H9 (cell line): ENCODE measurements around the gene EDDM3A. TPM values are rescaled to one million over a fixed set of nuclear protein-coding genes. Genes with fewer than 3 reads are reported as not detected.

Source experiments
- DNase-seq: peaks from one replicate; pipeline ENCODE4 v3.0.0-alpha.2; 2017
- H2AFZ ChIP-seq: one replicate; pipeline ENCODE4 v1.6.1; 2013; ENCODE audit warnings: mild to moderate bottlenecking, low read length, control low read depth, moderate library complexity
- H2AK5ac ChIP-seq: 2 replicates; pipeline ENCODE4 v1.6.1; 2013; ENCODE audit warnings: low read length, control low read depth, mixed read lengths; ENCODE audit not compliant: insufficient read length
- H2BK120ac ChIP-seq: one replicate; pipeline ENCODE4 v1.6.1; 2013; ENCODE audit warnings: low read depth, mild to moderate bottlenecking, low read length, control low read depth, inconsistent platforms; ENCODE audit not compliant: poor library complexity, severe bottlenecking
- H2BK12ac ChIP-seq: 2 replicates; pipeline ENCODE4 v1.6.1; 2013; ENCODE audit warnings: low read length, control low read depth, mixed read lengths, low read depth; ENCODE audit not compliant: insufficient read length
- H2BK15ac ChIP-seq: 2 replicates; pipeline ENCODE4 v1.6.1; 2013; ENCODE audit warnings: low read depth, low read length, control low read depth
- H2BK20ac ChIP-seq: one replicate; pipeline ENCODE4 v1.6.1; 2013; ENCODE audit warnings: low read depth, mild to moderate bottlenecking, low read length, control low read depth, inconsistent platforms; ENCODE audit not compliant: poor library complexity, severe bottlenecking
- H2BK5ac ChIP-seq: 2 replicates; pipeline ENCODE4 v1.6.1; 2013; ENCODE audit warnings: low read length, control low read depth, mixed read lengths; ENCODE audit not compliant: insufficient read length
- H3K14ac ChIP-seq: 2 replicates; pipeline ENCODE4 v1.6.1; 2013; ENCODE audit warnings: low read length, control low read depth; ENCODE audit not compliant: insufficient read depth
- H3K18ac ChIP-seq: 2 replicates; pipeline ENCODE4 v1.6.1; 2013; ENCODE audit warnings: low read depth, mild to moderate bottlenecking, mixed read lengths, low read length, control low read depth; ENCODE audit not compliant: insufficient read length
- H3K23ac ChIP-seq: 2 replicates; pipeline ENCODE4 v1.6.1; 2013; ENCODE audit warnings: low read length, control low read depth, mixed read lengths, low read depth; ENCODE audit not compliant: insufficient read length
- H3K23me2 ChIP-seq: 2 replicates; pipeline ENCODE4 v1.6.1; 2013; ENCODE audit warnings: low read depth, mild to moderate bottlenecking, mixed read lengths, low read length, control low read depth; ENCODE audit not compliant: insufficient read length, poor library complexity, severe bottlenecking
- H3K27ac ChIP-seq: 2 replicates; pipeline ENCODE4 v1.5.1; 2013; ENCODE audit warnings: low read length, control low read depth, mixed read lengths, low read depth; ENCODE audit not compliant: insufficient read length
- H3K27me3 ChIP-seq: 2 replicates; pipeline ENCODE4 v1.6.1; 2013; ENCODE audit warnings: low read length, control low read depth, inconsistent platforms; ENCODE audit not compliant: insufficient read depth
- H3K4ac ChIP-seq: 2 replicates; pipeline ENCODE4 v1.6.1; 2013; ENCODE audit warnings: low read depth, mild to moderate bottlenecking, control low read depth, inconsistent platforms, low read length, moderate library complexity
- H3K4me1 ChIP-seq: 2 replicates; pipeline ENCODE4 v1.6.1; 2013; ENCODE audit warnings: low read length, control low read depth, inconsistent platforms; ENCODE audit not compliant: insufficient read depth
- H3K4me2 ChIP-seq: 2 replicates; pipeline ENCODE4 v1.6.1; 2013; ENCODE audit warnings: low read length, control low read depth, mixed read lengths; ENCODE audit not compliant: insufficient read length, insufficient read depth
- H3K56ac ChIP-seq: 2 replicates; pipeline ENCODE4 v1.6.1; 2013; ENCODE audit warnings: low read depth, mild to moderate bottlenecking, mixed read lengths, low read length, control low read depth; ENCODE audit not compliant: insufficient read length
- H3K79me1 ChIP-seq: 2 replicates; pipeline ENCODE4 v1.6.1; 2013; ENCODE audit warnings: low read depth, mild to moderate bottlenecking, moderate library complexity, low read length, control low read depth, inconsistent platforms; ENCODE audit not compliant: insufficient read depth, poor library complexity, severe bottlenecking
- H3K79me2 ChIP-seq: 2 replicates; pipeline ENCODE4 v1.6.1; 2013; ENCODE audit warnings: low read length, control low read depth, inconsistent platforms; ENCODE audit not compliant: insufficient read depth
- H3K9ac ChIP-seq: 2 replicates; pipeline ENCODE4 v1.6.1; 2013; ENCODE audit warnings: low read length, control low read depth, mixed read lengths; ENCODE audit not compliant: insufficient read length; ENCODE audit errors: extremely low read depth
- H3K9me3 ChIP-seq: one replicate; pipeline ENCODE4 v1.6.1; 2013; ENCODE audit warnings: low read depth, low read length, inconsistent platforms; ENCODE audit not compliant: control insufficient read depth
- H3T11ph ChIP-seq: one replicate; pipeline ENCODE4 v1.6.1; 2013; ENCODE audit warnings: mild to moderate bottlenecking, low read length, control low read depth, inconsistent platforms
- H4K20me1 ChIP-seq: one replicate; pipeline ENCODE4 v1.6.1; 2013; ENCODE audit not compliant: control insufficient read depth, insufficient read length, insufficient read depth
- H4K5ac ChIP-seq: 2 replicates; pipeline ENCODE4 v1.6.1; 2013; ENCODE audit warnings: low read depth, mild to moderate bottlenecking, mixed read lengths, low read length, control low read depth; ENCODE audit not compliant: insufficient read length
- H4K8ac ChIP-seq: replicated peaks from 2 replicates; pipeline ENCODE4 v1.6.1; 2013; ENCODE audit warnings: low read length, control low read depth, mixed read lengths, low read depth; ENCODE audit not compliant: insufficient read length
- H4K91ac ChIP-seq: 2 replicates; pipeline ENCODE4 v1.6.1; 2013; ENCODE audit warnings: low read depth, mild to moderate bottlenecking, moderate library complexity, mixed read lengths, low read length, control low read depth; ENCODE audit not compliant: insufficient read length
- H3K27ac Mint-ChIP-seq, 3 experiments: 2 replicates in 2 of 3; 3 replicates in 1 of 3; pipeline ENCODE4 v1.8.0; 2020 to 2021; ENCODE audit warnings: mixed read lengths in 3 of 3, mild to moderate bottlenecking in 1 of 3, moderate library complexity in 1 of 3
- H3K27me3 Mint-ChIP-seq: 2 replicates; pipeline ENCODE4 v1.8.0; 2021; ENCODE audit warnings: low read depth, mild to moderate bottlenecking, moderate library complexity, mixed read lengths
- H3K36me3 Mint-ChIP-seq, 3 experiments: 2 replicates in 2 of 3; 3 replicates in 1 of 3; pipeline ENCODE4 v1.8.0; 2020 to 2021; ENCODE audit warnings: low read depth in 3 of 3, mixed read lengths in 3 of 3; ENCODE audit not compliant: insufficient read depth in 1 of 3
- H3K4me1 Mint-ChIP-seq, 2 experiments: 2 replicates each; pipeline ENCODE4 v1.8.0; 2020; ENCODE audit warnings: mixed read lengths in 2 of 2
- H3K4me3 Mint-ChIP-seq, 2 experiments: 2 replicates in 1 of 2; 3 replicates in 1 of 2; pipeline ENCODE4 v1.8.0; 2020 to 2021; ENCODE audit warnings: mild to moderate bottlenecking in 2 of 2, mixed read lengths in 2 of 2, moderate library complexity in 1 of 2
- H3K9me3 Mint-ChIP-seq, 2 experiments: 2 replicates in 1 of 2; 3 replicates in 1 of 2; pipeline ENCODE4 v1.8.0; 2020; ENCODE audit warnings: mild to moderate bottlenecking in 2 of 2, mixed read lengths in 2 of 2, moderate library complexity in 1 of 2
- WGBS: extraction: QIAGEN DNeasy Blood & Tissue Kit; methylation state at CpG from one replicate; pipeline ENCODE4 v1.1.7; 2013; ENCODE audit warnings: missing lambda C conversion rate, low lambda C conversion rate, mixed read lengths; ENCODE audit not compliant: insufficient read length; ENCODE audit errors: extremely low coverage; 5-methylcytosine and 5-hydroxymethylcytosine counted together
- total RNA-seq: library from RNA; stranded (reverse); gene quantifications from 2 replicates; pipeline ENCODE4 v1.2.1, GENCODE V29; 2021
- TF ChIP-seq, protein P1 (sequence below): fragments of 200-600 bp; sonication (generic); conservative IDR thresholded peaks from 3 replicates; pipeline ENCODE4 v1.8.0; 2021; ENCODE audit warnings: antibody characterized with exemption, mild to moderate bottlenecking

EDDM3A gene
- total RNA-seq, 1 experiment from 2014 or later, result not detected

DNA sequence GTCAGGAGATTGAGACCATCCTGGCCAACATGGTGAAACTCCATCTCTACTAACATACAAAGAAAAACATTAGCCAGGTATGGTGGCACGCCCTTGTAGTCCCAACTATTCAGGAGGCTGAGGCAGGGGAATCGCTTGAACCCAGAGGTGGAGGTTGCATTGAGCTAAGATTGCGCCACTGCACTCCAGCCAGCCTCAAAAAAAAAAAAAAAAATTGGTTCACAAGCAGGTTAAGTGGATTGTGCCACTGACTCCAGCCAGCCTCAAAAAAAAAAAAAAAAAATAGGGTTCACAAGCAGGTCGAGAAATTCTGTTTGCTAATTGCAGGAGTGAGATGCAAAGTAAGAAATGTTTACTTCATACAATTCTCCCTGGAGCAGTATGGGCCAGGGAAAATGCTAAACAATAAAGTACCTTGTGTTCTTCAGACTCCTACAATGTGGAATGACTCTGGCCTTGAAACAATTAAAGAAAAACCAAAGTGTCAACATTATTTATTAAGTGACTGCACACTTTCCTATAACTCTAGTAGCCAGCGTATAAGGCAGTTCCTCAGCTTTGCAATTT lies 28.7 kb downstream of the EDDM3A start:
- Mint-ChIP-seq H3K4me1 (peaks cover 55 to 66% of the 10 kb centered on the region in 2 experiments), H3K36me3 (peaks cover 0 to 1% (median 0%) of the 10 kb centered on the region in 3 experiments; a peak in 1 of 7 replicates), H3K27ac (peak overlapping the region; percentile 77 to 99 (median 91)), H3K4me3 (peak overlapping the region; percentile 16 to 52; a peak in 3 of 5 replicates), H3K27me3 (no peaks in the 10 kb centered on the region), H3K9me3 (peaks cover 0 to 3% of the 10 kb centered on the region in 2 experiments; a peak in 2 of 5 replicates)
- no peak overlapping the region for H3K18ac ChIP-seq
- no peaks in the 10 kb centered on the region for H3K9me3 ChIP-seq
- H3K27me3 ChIP-seq, result no peaks in the 10 kb centered on the region
- no peak overlapping the region for H2AK5ac ChIP-seq
- H4K8ac ChIP-seq, result no peak overlapping the region
- H3T11ph ChIP-seq, result no peak overlapping the region
- H3K14ac ChIP-seq, result no peak overlapping the region
- no peak overlapping the region for H3K9ac ChIP-seq
- H4K91ac ChIP-seq, result no peak overlapping the region
- H3K4ac ChIP-seq, result no peak overlapping the region
- no peaks in the 10 kb centered on the region for H3K79me1 ChIP-seq
- H2AFZ ChIP-seq, result no peak overlapping the region
- H3K56ac ChIP-seq, result no peak overlapping the region
- H3K27ac ChIP-seq, result peak overlapping the region; percentile 84
- no CpG with 5 or more reads among the region's 5 CpGs for WGBS
- peak overlapping the region; percentile 62 for H3K4me2 ChIP-seq
- no peak overlapping the region for H2BK120ac ChIP-seq
- H3K4me1 ChIP-seq, result peaks cover 15% of the 10 kb centered on the region
- H4K20me1 ChIP-seq, result no peaks in the 10 kb centered on the region
- H2BK20ac ChIP-seq, result no peak overlapping the region
- no peak overlapping the region for H4K5ac ChIP-seq
- H2BK15ac ChIP-seq, result no peak overlapping the region
- no peak overlapping the region for H2BK12ac ChIP-seq
- H3K79me2 ChIP-seq, result no peaks in the 10 kb centered on the region
- no peaks in the 10 kb centered on the region for H3K23me2 ChIP-seq
- TF ChIP-seq, protein P1, sequence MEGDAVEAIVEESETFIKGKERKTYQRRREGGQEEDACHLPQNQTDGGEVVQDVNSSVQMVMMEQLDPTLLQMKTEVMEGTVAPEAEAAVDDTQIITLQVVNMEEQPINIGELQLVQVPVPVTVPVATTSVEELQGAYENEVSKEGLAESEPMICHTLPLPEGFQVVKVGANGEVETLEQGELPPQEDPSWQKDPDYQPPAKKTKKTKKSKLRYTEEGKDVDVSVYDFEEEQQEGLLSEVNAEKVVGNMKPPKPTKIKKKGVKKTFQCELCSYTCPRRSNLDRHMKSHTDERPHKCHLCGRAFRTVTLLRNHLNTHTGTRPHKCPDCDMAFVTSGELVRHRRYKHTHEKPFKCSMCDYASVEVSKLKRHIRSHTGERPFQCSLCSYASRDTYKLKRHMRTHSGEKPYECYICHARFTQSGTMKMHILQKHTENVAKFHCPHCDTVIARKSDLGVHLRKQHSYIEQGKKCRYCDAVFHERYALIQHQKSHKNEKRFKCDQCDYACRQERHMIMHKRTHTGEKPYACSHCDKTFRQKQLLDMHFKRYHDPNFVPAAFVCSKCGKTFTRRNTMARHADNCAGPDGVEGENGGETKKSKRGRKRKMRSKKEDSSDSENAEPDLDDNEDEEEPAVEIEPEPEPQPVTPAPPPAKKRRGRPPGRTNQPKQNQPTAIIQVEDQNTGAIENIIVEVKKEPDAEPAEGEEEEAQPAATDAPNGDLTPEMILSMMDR, result no peak
- DNase-seq, result no peak
- no peak overlapping the region for H2BK5ac ChIP-seq
- H3K23ac ChIP-seq, result no peak overlapping the region
